Nephron (organoid): Measurements from ENCODE around the gene N4BP2.

Experiments
- H3K27ac Mint-ChIP-seq, 3 experiments: 2 replicates each; pipeline ENCODE4 v1.8.0; 2020; ENCODE audit warnings: mixed read lengths in 3 of 3, mild to moderate bottlenecking in 2 of 3, moderate library complexity in 1 of 3
- H3K27me3 Mint-ChIP-seq: 2 replicates; pipeline ENCODE4 v1.8.0; 2021; ENCODE audit warnings: low read depth, mild to moderate bottlenecking, moderate library complexity, mixed read lengths
- H3K36me3 Mint-ChIP-seq: 2 replicates; pipeline ENCODE4 v1.8.0; 2020; ENCODE audit warnings: low read depth, mixed read lengths
- H3K4me1 Mint-ChIP-seq: 2 replicates; pipeline ENCODE4 v1.8.0; 2020; ENCODE audit warnings: mixed read lengths
- H3K4me3 Mint-ChIP-seq, 3 experiments: 2 replicates each; pipeline ENCODE4 v1.8.0; 2020; ENCODE audit warnings: mild to moderate bottlenecking in 3 of 3, mixed read lengths in 3 of 3, moderate library complexity in 2 of 3
- H3K9me3 Mint-ChIP-seq: 2 replicates; pipeline ENCODE4 v1.8.0; 2020; ENCODE audit warnings: mixed read lengths
- CTCF ChIP-seq, 3 experiments: fragments of 200-600 bp; sonication (generic); IDR thresholded peaks; one replicate each; pipeline ENCODE4 v1.5.0; 2021; ENCODE audit warnings: antibody characterized with exemption in 3 of 3; ENCODE audit not compliant: unreplicated experiment in 3 of 3

N4BP2 gene

GRCh38 chr4:40180356-40180755 lies 123.7 kb downstream of the N4BP2 start:
- H3K4me1 Mint-ChIP-seq = peaks cover 23% of the 10 kb centered on the region
- H3K27ac Mint-ChIP-seq = no peak overlapping the region
- no peaks in the 10 kb centered on the region for H3K36me3 Mint-ChIP-seq
- TF ChIP-seq CTCF (IDR thresholded peaks at IDR 0.05; ENCODE audit: unreplicated experiment in 3 of 3) = no peak
- H3K9me3 Mint-ChIP-seq = no peaks in the 10 kb centered on the region
- H3K4me3 Mint-ChIP-seq = no peak overlapping the region
- peaks cover 6% of the 10 kb centered on the region for H3K27me3 Mint-ChIP-seq

- Mint-ChIP-seq H3K4me1 (peaks cover 18% of the 10 kb centered on the region), H3K9me3 (no peaks in the 10 kb centered on the region), H3K4me3 (no peak overlapping the region), H3K27me3 (peaks cover 6% of the 10 kb centered on the region), H3K36me3 (no peaks in the 10 kb centered on the region), H3K27ac (no peak overlapping the region)
- TF ChIP-seq CTCF (IDR thresholded peaks at IDR 0.05; ENCODE audit: unreplicated experiment in 3 of 3) = no peak
Measured at GRCh38 chr4:40182001-40182400, 125.4 kb downstream of the N4BP2 start.

- no peak overlapping the region for H3K27ac Mint-ChIP-seq
- no peak for TF ChIP-seq CTCF (IDR thresholded peaks at IDR 0.05; ENCODE audit: unreplicated experiment in 3 of 3)
Measured at GRCh38 chr4:40182954-40183353, 126.3 kb downstream of the N4BP2 start.

GRCh38 chr4:40183615-40184411 lies 127.2 kb downstream of the N4BP2 start:
- peaks cover 5% of the 10 kb centered on the region for H3K4me1 Mint-ChIP-seq
- H3K36me3 Mint-ChIP-seq = no peaks in the 10 kb centered on the region
- H3K27ac Mint-ChIP-seq = no peak overlapping the region
- H3K9me3 Mint-ChIP-seq = no peaks in the 10 kb centered on the region
- TF ChIP-seq CTCF (IDR thresholded peaks at IDR 0.05; ENCODE audit: unreplicated experiment in 3 of 3) = no peak
- H3K4me3 Mint-ChIP-seq = no peak overlapping the region
- H3K27me3 Mint-ChIP-seq = peaks cover 2% of the 10 kb centered on the region

More at GRCh38 chr4:40182954-40183353, 126.3 kb downstream of the N4BP2 start:
- H3K36me3 Mint-ChIP-seq = no peaks in the 10 kb centered on the region
- H3K4me1 Mint-ChIP-seq = peaks cover 13% of the 10 kb centered on the region
- H3K27me3 Mint-ChIP-seq = peaks cover 6% of the 10 kb centered on the region
- no peak overlapping the region for H3K4me3 Mint-ChIP-seq
- H3K9me3 Mint-ChIP-seq = no peaks in the 10 kb centered on the region

GRCh38 chr4:40185830-40186664 lies 129.4 kb downstream of the N4BP2 start:
- H3K27ac Mint-ChIP-seq = no peak overlapping the region
- H3K4me1 Mint-ChIP-seq = peaks cover 17% of the 10 kb centered on the region
- H3K4me3 Mint-ChIP-seq = no peak overlapping the region
- no peak for TF ChIP-seq CTCF (IDR thresholded peaks at IDR 0.05; ENCODE audit: unreplicated experiment in 3 of 3)
- no peaks in the 10 kb centered on the region for H3K36me3 Mint-ChIP-seq
- no peaks in the 10 kb centered on the region for H3K9me3 Mint-ChIP-seq
- no peaks in the 10 kb centered on the region for H3K27me3 Mint-ChIP-seq
